OCI-LY7 (cell line): ENCODE results near the gene KRTAP10-9. TPM values are rescaled to one million over a fixed set of nuclear protein-coding genes. Genes with fewer than 3 reads are reported as not detected.
"Not testable (repeated sequence)": the region's sequence is repeated elsewhere in the genome, so short reads cannot be mapped to it uniquely, and the experiment has no call there.

Experiments
- BruUV-seq: library from RNA; stranded (reverse); fragments of 400-500 nt; replicated peaks from 2 replicates; lab custom pipeline; 2021; lab: Mats Ljungman, UMichigan
- CTCF ChIA-PET: fragments of 300-600 bp; sonication (Branson Sonifier 250); formaldehyde crosslinking; loops from one replicate; lab custom pipeline; 2022; ENCODE audit warnings: antibody characterized with exemption; ENCODE audit not compliant: unreplicated experiment; lab: Charles Lee
- POLR2A ChIA-PET: fragments of 300-600 bp; sonication (Branson Sonifier 250); formaldehyde crosslinking; loops from one replicate; lab custom pipeline; 2022; ENCODE audit warnings: antibody characterized with exemption; lab: Charles Lee
- DNase-seq: peaks from one replicate; pipeline ENCODE4 v3.0.0-alpha.2; 2015; ENCODE audit warnings: low spot score
- H2AFZ ChIP-seq: fragments of 200-600 bp; sonication (generic), shearing (Covaris generic); 2 replicates; pipeline ENCODE4 v1.6.1; 2014; ENCODE audit warnings: mild to moderate bottlenecking, antibody characterized with exemption, low read length, moderate library complexity
- H3K27ac ChIP-seq: fragments of 200-600 bp; sonication (generic); 2 replicates; pipeline ENCODE4 v1.5.1; 2014; ENCODE audit warnings: mixed run types, low read depth, mild to moderate bottlenecking, moderate library complexity, low read length, inconsistent platforms; ENCODE audit not compliant: poor library complexity, severe bottlenecking
- H3K36me3 ChIP-seq: fragments of 200-600 bp; sonication (generic); 2 replicates; pipeline ENCODE4 v1.6.1; 2014; ENCODE audit warnings: mild to moderate bottlenecking, antibody characterized with exemption, low read length, moderate library complexity, mixed read lengths; ENCODE audit not compliant: insufficient read depth
- H3K4me1 ChIP-seq: fragments of 200-600 bp; sonication (generic); 2 replicates; pipeline ENCODE4 v1.5.1; 2014; ENCODE audit warnings: mild to moderate bottlenecking, low read length; ENCODE audit not compliant: insufficient read depth, poor library complexity, severe bottlenecking
- H3K4me2 ChIP-seq: fragments of 200-600 bp; sonication (generic); 2 replicates; pipeline ENCODE4 v1.6.1; 2014; ENCODE audit warnings: mild to moderate bottlenecking, low read length
- H3K4me3 ChIP-seq: fragments of 200-600 bp; sonication (generic); 2 replicates; pipeline ENCODE4 v1.5.1; 2014; ENCODE audit warnings: mild to moderate bottlenecking, low read depth, low read length; ENCODE audit not compliant: poor library complexity, severe bottlenecking
- H3K79me2 ChIP-seq: fragments of 200-600 bp; sonication (generic); 2 replicates; pipeline ENCODE4 v1.6.1; 2016; ENCODE audit warnings: low read depth, mild to moderate bottlenecking, low read length, moderate library complexity, mixed read lengths; ENCODE audit not compliant: insufficient read depth
- H3K9me2 ChIP-seq: fragments of 200-600 bp; sonication (generic); 2 replicates; pipeline ENCODE4 v1.6.1; 2016; ENCODE audit warnings: mild to moderate bottlenecking, low read length, mixed read lengths; ENCODE audit not compliant: insufficient read depth
- H3K9me3 ChIP-seq: fragments of 200-600 bp; sonication (generic); 2 replicates; pipeline ENCODE4 v1.6.1; 2014; ENCODE audit warnings: mild to moderate bottlenecking, mixed run types, low read length, mixed read lengths
- H4K20me1 ChIP-seq: fragments of 200-600 bp; sonication (generic); 2 replicates; pipeline ENCODE4 v1.6.1; 2014; ENCODE audit warnings: mild to moderate bottlenecking, antibody characterized with exemption, low read length, moderate library complexity, mixed read lengths; ENCODE audit not compliant: insufficient read depth
- EZH2phosphoT487 ChIP-seq: fragments of 200-600 bp; sonication (generic); IDR thresholded peaks from 2 replicates; pipeline ENCODE4 v1.6.1; 2018; ENCODE audit warnings: low read depth, borderline replicate concordance, mild to moderate bottlenecking, mixed run types, antibody characterized with exemption, low read length, moderate library complexity, mixed read lengths
- intact Hi-C: fragments of 100-400 bp; cut with micrococcal nuclease; formaldehyde crosslinking; loops from one replicate; pipeline ENCODE4 v1.10.0; 2022; ENCODE audit not compliant: unreplicated experiment
- total RNA-seq, 2 experiments: library from RNA; depleted of rRNA in 1 of 2; stranded (reverse); fragments of >200 nt in 1 of 2; shearing (Covaris generic) in 1 of 2; gene quantifications; 2 replicates each; pipeline ENCODE4 v1.2.3, GENCODE V29; 2014 to 2022
- TF ChIP-seq, protein P1 (sequence below): fragments of 200-600 bp; sonication (generic); conservative IDR thresholded peaks from 2 replicates; pipeline ENCODE4 v1.5.1; 2014; ENCODE audit warnings: mild to moderate bottlenecking, antibody characterized with exemption, low read length, moderate library complexity, mixed read lengths

KRTAP10-9 gene
- total RNA-seq, 2 experiments from 2014 or later: not detected

- BruUV-seq: no TSS peak
- H3K9me3 ChIP-seq: peaks cover 13% of the 10 kb centered on the region
- intact Hi-C loops: no loop called here
- H3K36me3 ChIP-seq: no peaks in the 10 kb centered on the region
- H3K4me1 ChIP-seq: no peaks in the 10 kb centered on the region
- H3K27ac ChIP-seq: no peak overlapping the region
- no peaks in the 10 kb centered on the region for H4K20me1 ChIP-seq
- no peak overlapping the region for H3K4me2 ChIP-seq
- no peak overlapping the region for H2AFZ ChIP-seq
- DNase-seq: no peak
- TF ChIP-seq EZH2phosphoT487: no peak
- TF ChIP-seq, protein P1, sequence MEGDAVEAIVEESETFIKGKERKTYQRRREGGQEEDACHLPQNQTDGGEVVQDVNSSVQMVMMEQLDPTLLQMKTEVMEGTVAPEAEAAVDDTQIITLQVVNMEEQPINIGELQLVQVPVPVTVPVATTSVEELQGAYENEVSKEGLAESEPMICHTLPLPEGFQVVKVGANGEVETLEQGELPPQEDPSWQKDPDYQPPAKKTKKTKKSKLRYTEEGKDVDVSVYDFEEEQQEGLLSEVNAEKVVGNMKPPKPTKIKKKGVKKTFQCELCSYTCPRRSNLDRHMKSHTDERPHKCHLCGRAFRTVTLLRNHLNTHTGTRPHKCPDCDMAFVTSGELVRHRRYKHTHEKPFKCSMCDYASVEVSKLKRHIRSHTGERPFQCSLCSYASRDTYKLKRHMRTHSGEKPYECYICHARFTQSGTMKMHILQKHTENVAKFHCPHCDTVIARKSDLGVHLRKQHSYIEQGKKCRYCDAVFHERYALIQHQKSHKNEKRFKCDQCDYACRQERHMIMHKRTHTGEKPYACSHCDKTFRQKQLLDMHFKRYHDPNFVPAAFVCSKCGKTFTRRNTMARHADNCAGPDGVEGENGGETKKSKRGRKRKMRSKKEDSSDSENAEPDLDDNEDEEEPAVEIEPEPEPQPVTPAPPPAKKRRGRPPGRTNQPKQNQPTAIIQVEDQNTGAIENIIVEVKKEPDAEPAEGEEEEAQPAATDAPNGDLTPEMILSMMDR: no peak
- CTCF ChIA-PET: no interaction called here
- H3K4me3 ChIP-seq: no peak overlapping the region
- H3K9me2 ChIP-seq: no peaks in the 10 kb centered on the region
- POLR2A ChIA-PET: no interaction called here
- no peaks in the 10 kb centered on the region for H3K79me2 ChIP-seq
Observed at GRCh38 chr21:44625756-44626155, 1.1 kb upstream of the KRTAP10-9 start.

DNA sequence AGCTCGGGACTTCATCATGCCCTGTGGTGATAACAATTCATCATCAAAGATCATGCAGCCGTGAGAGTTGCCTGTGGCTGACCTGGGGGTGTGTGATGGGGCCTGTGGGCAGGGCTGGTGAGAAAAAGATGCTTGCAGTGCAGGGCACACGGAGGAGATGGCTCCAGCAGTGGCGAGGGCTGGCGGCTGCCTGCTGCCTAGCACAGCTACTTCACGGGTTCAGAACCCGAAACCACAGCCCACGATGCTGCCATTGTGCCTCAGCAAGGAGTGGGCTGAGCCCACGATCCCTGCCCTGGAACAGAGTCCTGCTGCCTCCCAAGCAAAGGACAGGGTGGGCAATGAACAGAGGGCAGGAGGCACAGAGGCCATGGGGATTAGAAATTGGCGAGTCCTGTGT lies 631 bp upstream of the KRTAP10-9 start:
- Histone ChIP-seq H3K27ac (no peak overlapping the region), H2AFZ (no peak overlapping the region), H3K4me3 (no peak overlapping the region), H3K36me3 (no peaks in the 10 kb centered on the region), H3K4me2 (no peak overlapping the region), H3K9me2 (no peaks in the 10 kb centered on the region), H3K4me1 (no peaks in the 10 kb centered on the region), H4K20me1 (no peaks in the 10 kb centered on the region), H3K79me2 (no peaks in the 10 kb centered on the region), H3K9me3 (peaks cover 13% of the 10 kb centered on the region)
- no peak for TF ChIP-seq EZH2phosphoT487
- TF ChIP-seq, protein P1: no peak
- no peak for DNase-seq
- ChIA-PET CTCF (no interaction called here), POLR2A (no interaction called here)
- intact Hi-C loops: no loop called here
- no TSS peak for BruUV-seq

- H2AFZ ChIP-seq, DNase-seq, H3K9me2 ChIP-seq, H4K20me1 ChIP-seq, H3K27ac ChIP-seq, H3K36me3 ChIP-seq, H3K79me2 ChIP-seq, H3K4me2 ChIP-seq, intact Hi-C loops, H3K4me1 ChIP-seq, POLR2A ChIA-PET, BruUV-seq, H3K4me3 ChIP-seq: not testable (repeated sequence)
- CTCF ChIA-PET: interaction anchor here (0.6 to 0.7 kb wide), 2 partner anchors 25 to 125 kb away, joined by 3 to 4 read pairs; no protein-coding TSS in a partner anchor
- peaks cover 13% of the 10 kb centered on the region for H3K9me3 ChIP-seq
Observed at GRCh38 chr21:44627181-44627822, 409 bp downstream of the KRTAP10-9 start.

DNA sequence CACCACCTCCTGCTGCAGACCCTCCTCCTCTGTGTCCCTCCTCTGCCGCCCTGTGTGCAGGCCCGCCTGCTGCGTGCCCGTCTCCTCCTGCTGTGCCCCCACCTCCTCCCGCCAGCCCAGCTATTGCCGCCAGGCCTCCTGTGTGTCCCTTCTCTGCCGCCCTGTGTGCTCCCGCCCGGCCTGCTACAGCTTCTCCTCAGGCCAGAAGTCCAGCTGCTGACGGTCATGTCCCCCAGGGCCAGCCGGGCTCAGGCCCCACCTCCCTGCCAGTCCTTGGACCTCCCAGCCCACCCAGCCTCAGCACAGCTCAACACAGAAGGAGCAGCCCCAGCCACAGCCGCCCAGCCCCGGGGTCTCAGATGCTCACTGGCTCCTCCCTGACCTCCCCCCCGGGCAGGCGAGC lies 939 bp downstream of the KRTAP10-9 start:
- CTCF ChIA-PET: interaction anchor here (0.6 kb wide), 1 partner anchor 125 kb away, joined by 3 read pairs; no protein-coding TSS in a partner anchor
- H3K36me3 ChIP-seq, H3K9me2 ChIP-seq, H3K4me2 ChIP-seq, intact Hi-C loops, H3K4me3 ChIP-seq, DNase-seq, BruUV-seq, H3K27ac ChIP-seq, POLR2A ChIA-PET, H4K20me1 ChIP-seq, H2AFZ ChIP-seq, H3K79me2 ChIP-seq, H3K4me1 ChIP-seq: not testable (repeated sequence)
- peaks cover 13% of the 10 kb centered on the region for H3K9me3 ChIP-seq
